Duodenal mucosa (tissue), 2 donors: ENCODE measurements around the gene OR51V1.

Experiments used
- H3K27ac ChIP-seq: one replicate; pipeline ENCODE4 v1.7.0; 2013; ENCODE audit warnings: low read depth, low read length
- H3K27me3 ChIP-seq, 2 donors: one replicate each; pipeline ENCODE4 v1.7.0; 2013; ENCODE audit warnings: low read length in 2 of 2, control low read depth in 1 of 2; ENCODE audit not compliant: insufficient read depth in 2 of 2, control insufficient read depth in 1 of 2
- H3K36me3 ChIP-seq, 2 donors: one replicate each; pipeline ENCODE4 v1.7.0; 2013; ENCODE audit warnings: low read length in 2 of 2, control low read depth in 1 of 2; ENCODE audit not compliant: insufficient read depth in 2 of 2, control insufficient read depth in 1 of 2
- H3K4me1 ChIP-seq, 2 donors: one replicate each; pipeline ENCODE4 v1.7.0; 2013; ENCODE audit warnings: low read length in 2 of 2, control low read depth in 1 of 2; ENCODE audit not compliant: insufficient read depth in 2 of 2, control insufficient read depth in 1 of 2
- H3K4me3 ChIP-seq, 2 donors: one replicate each; pipeline ENCODE4 v1.7.0; 2013; ENCODE audit warnings: low read length in 2 of 2, low read depth in 1 of 2
- H3K9ac ChIP-seq, 2 donors: one replicate each; pipeline ENCODE4 v1.7.0; 2013; ENCODE audit warnings: low read length in 2 of 2, low read depth in 1 of 2
- H3K9me3 ChIP-seq, 2 donors: one replicate each; pipeline ENCODE4 v1.7.0; 2013; ENCODE audit warnings: low read length in 2 of 2, control low read depth in 1 of 2; ENCODE audit not compliant: control insufficient read depth in 1 of 2

The OR51V1 gene

DNA sequence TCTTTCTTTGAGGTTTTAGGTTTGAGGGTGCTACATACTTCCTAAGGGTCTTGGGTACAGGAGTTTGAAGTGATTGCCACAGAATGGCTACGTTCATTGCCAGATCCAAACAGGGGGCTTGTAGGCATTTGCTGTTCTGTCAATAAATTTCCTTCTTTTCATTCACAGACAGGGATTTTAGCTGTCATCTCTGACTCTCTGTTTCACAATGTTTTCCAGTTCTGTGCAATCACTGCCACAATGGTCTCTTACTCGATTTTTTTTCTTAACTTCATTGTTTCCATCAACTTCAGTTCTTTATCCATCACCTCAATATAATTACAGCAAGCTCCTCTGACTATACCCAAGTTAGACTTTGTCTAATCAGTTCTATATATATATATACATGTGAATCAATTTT lies 40.0 kb upstream of the OR51V1 start:
- Histone ChIP-seq H3K9me3 (no peaks in the 10 kb centered on the region), H3K27ac (no peak overlapping the region), H3K9ac (no peak overlapping the region), H3K27me3 (no peaks in the 10 kb centered on the region), H3K4me3 (no peak overlapping the region), H3K36me3 (no peaks in the 10 kb centered on the region), H3K4me1 (no peaks in the 10 kb centered on the region)

DNA sequence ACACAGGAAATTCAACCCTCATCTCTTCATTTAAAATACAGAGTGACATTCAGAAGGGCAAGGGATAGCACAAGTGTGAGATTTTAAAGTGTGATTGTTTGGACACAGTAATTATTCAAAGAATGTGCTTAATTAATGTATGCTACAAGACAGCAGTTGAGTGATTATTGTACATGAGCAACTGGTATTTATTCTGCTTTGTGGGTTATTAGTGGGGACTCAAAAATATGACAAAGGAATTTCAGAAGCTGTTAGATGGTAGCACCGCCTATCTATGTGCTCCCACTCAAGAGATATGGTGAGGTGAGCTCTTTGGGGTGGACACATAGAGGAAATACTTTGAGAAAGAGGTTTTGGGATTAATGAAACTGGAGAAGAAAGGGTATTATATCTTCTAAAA lies 39.6 kb upstream of the OR51V1 start:
- Histone ChIP-seq H3K36me3 (no peaks in the 10 kb centered on the region), H3K27me3 (no peaks in the 10 kb centered on the region), H3K9me3 (no peaks in the 10 kb centered on the region), H3K4me1 (no peaks in the 10 kb centered on the region), H3K9ac (no peak overlapping the region), H3K27ac (no peak overlapping the region), H3K4me3 (no peak overlapping the region)

DNA sequence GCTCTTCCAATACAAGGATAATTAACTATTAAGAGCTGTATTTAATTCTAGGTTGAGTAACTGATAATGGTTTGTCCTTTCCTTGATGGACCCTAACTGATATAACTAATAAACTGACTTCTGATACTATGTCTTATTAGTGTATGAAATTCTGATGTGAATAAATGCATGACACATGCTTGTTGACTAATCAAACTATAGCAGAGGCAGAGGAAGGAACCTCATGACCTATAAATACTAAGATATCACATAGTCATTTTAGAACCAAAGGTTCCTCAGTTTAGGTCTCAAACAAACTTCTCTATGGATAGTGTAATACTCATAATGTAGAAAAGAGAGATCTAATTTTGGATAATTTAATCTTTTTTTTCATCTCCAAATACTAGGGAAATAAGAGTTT lies 38.6 kb upstream of the OR51V1 start:
- Histone ChIP-seq H3K36me3 (no peaks in the 10 kb centered on the region), H3K4me1 (no peaks in the 10 kb centered on the region), H3K27me3 (no peaks in the 10 kb centered on the region), H3K9ac (no peak overlapping the region), H3K27ac (no peak overlapping the region), H3K4me3 (no peak overlapping the region), H3K9me3 (no peaks in the 10 kb centered on the region)

DNA sequence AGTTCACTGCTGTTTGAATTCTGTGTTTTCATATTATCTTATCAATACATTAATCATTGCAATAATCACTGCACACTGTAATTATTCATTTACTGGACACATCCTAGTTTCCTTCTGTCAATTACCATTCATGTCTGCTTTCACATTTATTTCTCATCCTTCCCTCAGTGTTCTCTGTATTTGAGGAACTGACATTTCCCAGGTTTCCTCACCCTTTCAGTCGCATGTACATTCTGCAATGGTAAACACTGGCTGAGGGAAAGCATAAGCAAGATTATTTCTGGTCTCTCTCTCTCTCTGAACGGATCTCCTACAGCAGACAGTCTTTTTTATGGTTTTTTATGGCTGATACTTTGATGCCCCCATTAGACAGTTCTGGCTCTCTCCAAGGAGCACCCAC lies 38.0 kb upstream of the OR51V1 start:
- Histone ChIP-seq H3K27ac (no peak overlapping the region), H3K36me3 (no peaks in the 10 kb centered on the region), H3K9ac (no peak overlapping the region)

DNA sequence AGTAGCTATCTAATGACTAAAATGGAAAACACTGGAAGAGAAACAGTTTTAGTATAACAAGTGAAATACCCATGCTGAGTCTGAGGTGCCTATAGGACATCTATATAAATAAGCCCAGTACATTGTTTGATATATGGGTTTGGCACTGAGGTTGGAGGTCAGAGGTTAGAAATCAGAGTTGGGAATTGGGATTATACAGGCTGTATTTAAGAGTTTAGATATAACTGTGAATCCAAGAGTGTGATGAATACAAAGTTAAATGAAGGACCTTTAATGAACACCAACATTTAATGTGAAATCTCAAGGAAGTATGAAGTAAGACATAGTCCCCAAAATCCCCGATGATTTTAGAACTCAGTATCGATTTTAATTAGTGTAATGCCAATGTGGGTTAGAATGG lies 36.9 kb upstream of the OR51V1 start:
- H3K27me3 ChIP-seq, result no peaks in the 10 kb centered on the region
- no peak overlapping the region for H3K4me3 ChIP-seq
- no peak overlapping the region for H3K9ac ChIP-seq
- no peaks in the 10 kb centered on the region for H3K4me1 ChIP-seq
- H3K27ac ChIP-seq, result no peak overlapping the region
- no peaks in the 10 kb centered on the region for H3K36me3 ChIP-seq
- H3K9me3 ChIP-seq, result no peaks in the 10 kb centered on the region

More for the DNA sequence above, 38.0 kb upstream of the OR51V1 start:
- Histone ChIP-seq H3K4me1 (no peaks in the 10 kb centered on the region), H3K27me3 (no peaks in the 10 kb centered on the region), H3K4me3 (no peak overlapping the region), H3K9me3 (no peaks in the 10 kb centered on the region)

DNA sequence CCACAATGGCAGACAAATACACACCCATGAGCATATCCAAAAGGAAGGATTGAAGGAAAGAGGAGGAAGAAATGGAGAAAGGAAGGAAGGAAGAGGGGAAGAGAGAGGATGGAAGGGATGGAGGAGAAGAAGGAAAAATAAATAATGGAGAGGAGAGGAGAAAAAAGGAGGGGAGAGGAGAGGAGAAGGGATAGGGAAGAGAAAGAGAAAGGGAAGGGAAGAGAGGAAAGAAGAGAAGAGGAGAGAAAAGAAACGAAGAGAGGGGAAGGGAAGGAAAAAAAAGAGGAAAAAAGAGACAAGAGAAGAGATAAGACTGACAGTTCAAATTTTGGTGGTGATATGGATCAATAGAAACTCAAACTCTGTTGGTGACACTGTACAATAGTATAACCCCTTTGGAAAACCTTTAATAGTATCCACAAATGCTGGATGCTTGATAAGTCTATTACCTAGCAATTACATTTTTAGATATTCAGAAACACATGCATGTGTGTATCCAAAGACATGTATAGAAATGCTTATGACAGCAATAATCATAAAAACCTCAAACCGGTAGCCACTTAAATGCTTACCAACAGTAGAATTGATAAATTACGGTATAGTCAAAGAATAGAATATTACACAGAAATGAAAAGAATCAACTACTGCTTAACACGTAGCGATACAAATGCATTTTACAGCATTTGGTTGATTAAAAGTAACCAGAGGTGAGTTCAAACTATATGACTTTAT lies 35.0 kb upstream of the OR51V1 start:
- Histone ChIP-seq H3K9me3 (no peaks in the 10 kb centered on the region), H3K27me3 (no peaks in the 10 kb centered on the region), H3K36me3 (no peaks in the 10 kb centered on the region), H3K4me3 (no peak overlapping the region), H3K9ac (no peak overlapping the region), H3K4me1 (no peaks in the 10 kb centered on the region), H3K27ac (no peak overlapping the region)

DNA sequence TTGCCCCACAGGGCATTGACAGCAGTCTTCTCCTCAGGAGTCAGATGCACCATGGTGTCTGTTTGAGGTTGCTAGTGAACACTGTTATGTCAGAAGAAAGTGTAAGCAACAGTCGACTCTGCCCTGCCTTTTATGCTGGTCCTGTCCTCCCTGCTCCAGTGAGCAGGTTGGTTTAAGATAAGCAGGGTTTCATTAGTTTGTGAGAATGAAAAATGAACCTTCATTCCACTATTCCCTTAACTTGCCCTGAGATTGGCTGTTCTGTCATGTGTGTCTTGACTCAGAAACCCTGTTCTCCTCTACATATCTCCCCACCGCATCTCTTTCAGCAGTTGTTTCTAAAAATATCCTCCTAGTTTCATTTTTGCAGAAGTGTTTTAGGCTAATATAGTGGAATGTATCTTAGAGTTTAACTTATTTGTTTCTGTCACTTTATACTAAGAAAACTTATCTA lies 33.9 kb upstream of the OR51V1 start, which contains the start of gene HBD:
HBD (minus strand) TSS at position 103 of the 454 bp plus-strand sequence; CDS start at position 53, 50 bp downstream.
- H3K27me3 ChIP-seq, result no peaks in the 10 kb centered on the region
- H3K9me3 ChIP-seq, result no peaks in the 10 kb centered on the region
- no peak within 1 kb of the TSS for H3K27ac ChIP-seq

DNA sequence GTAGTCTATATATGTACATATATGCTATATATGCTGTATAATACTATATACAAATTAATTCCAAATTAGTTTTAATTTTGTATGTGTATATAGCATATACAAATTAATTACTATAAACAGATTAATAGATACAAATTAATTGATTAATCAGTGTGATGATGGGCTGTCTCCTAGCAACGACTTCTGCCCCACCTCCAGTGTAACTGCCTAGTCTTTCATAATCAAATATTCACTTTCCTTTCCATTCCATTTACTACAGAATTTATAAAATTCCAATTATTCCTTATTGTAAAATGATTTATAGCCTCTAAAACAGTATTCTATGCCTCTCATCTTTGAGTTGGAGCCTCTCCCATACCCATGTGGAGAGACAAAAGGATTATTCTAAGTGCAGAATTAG lies 32.8 kb upstream of the OR51V1 start:
- H3K27ac ChIP-seq, result no peak overlapping the region
- H3K4me1 ChIP-seq, result no peaks in the 10 kb centered on the region
- no peaks in the 10 kb centered on the region for H3K36me3 ChIP-seq
- no peaks in the 10 kb centered on the region for H3K9me3 ChIP-seq
- no peak overlapping the region for H3K4me3 ChIP-seq
- no peaks in the 10 kb centered on the region for H3K27me3 ChIP-seq
- no peak overlapping the region for H3K9ac ChIP-seq

More for the DNA sequence above, 33.9 kb upstream of the OR51V1 start, which contains the start of gene HBD:
- H3K36me3 ChIP-seq, result no peaks in the 10 kb centered on the region
- no peak within 1 kb of the TSS for H3K4me3 ChIP-seq
- H3K4me1 ChIP-seq, result no peaks in the 10 kb centered on the region
- H3K9ac ChIP-seq, result no peak within 1 kb of the TSS

DNA sequence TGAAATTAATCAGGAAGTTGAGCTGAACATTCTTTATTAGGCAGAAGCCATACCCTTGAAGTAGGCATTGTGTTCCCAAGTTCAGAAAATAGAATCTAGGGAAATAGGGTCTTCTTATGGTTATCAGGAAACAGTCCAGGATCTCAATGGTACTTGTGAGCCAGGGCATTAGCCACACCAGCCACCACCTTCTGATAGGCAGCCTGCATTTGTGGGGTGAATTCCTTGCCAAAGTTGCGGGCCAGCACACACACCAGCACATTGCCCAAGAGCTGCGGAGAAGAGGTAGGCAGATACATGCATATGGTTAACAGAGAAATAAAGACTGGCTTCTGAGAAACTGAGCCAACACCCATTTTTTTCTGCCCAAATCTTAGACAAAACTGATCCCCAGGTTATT lies 32.3 kb upstream of the OR51V1 start:
- no peaks in the 10 kb centered on the region for H3K9me3 ChIP-seq
- no peaks in the 10 kb centered on the region for H3K27me3 ChIP-seq
- no peak overlapping the region for H3K27ac ChIP-seq
- H3K4me1 ChIP-seq, result no peaks in the 10 kb centered on the region
- H3K9ac ChIP-seq, result no peak overlapping the region
- H3K36me3 ChIP-seq, result no peaks in the 10 kb centered on the region
- no peak overlapping the region for H3K4me3 ChIP-seq

DNA sequence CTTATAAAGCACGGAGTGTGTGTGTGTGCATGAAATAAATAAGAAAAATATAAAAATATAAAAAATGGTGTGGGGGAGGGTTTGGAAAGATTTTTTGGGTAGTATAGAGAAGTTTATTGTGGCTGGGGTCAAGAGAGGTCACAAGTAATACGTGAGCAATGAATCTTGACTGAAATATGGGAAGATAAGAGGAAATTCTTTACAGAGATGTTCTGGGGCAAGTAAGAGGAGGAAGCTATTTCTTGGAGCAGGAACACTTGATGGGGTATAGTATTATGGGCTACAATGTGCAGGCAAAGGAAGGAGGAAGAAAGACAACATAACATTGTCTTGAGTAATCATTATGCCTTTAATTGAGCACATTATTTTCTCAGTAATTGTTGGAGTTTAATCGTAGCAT lies 31.7 kb upstream of the OR51V1 start:
- Histone ChIP-seq H3K9ac (no peak overlapping the region), H3K27me3 (no peaks in the 10 kb centered on the region), H3K4me1 (no peaks in the 10 kb centered on the region), H3K36me3 (no peaks in the 10 kb centered on the region), H3K27ac (no peak overlapping the region), H3K4me3 (no peak overlapping the region), H3K9me3 (no peaks in the 10 kb centered on the region)
